Osteoblast (primary cell): ENCODE measurements around the gene RALGDS. TPM values are rescaled to one million over a fixed set of nuclear protein-coding genes. Genes with fewer than 3 reads are reported as not detected.

Experiments used
- DNase-seq: peaks from one replicate; pipeline ENCODE4 v3.0.0; 2011; ENCODE audit warnings: low spot score, mixed read lengths; ENCODE audit not compliant: insufficient read length; ENCODE audit errors: missing footprints
- H2AFZ ChIP-seq: 2 replicates; pipeline ENCODE4 v1.6.0; 2011; ENCODE audit warnings: mild to moderate bottlenecking, low read length
- H3K27ac ChIP-seq: 2 replicates; pipeline ENCODE4 v1.5.1; 2011; ENCODE audit warnings: mild to moderate bottlenecking, low read depth, low read length, moderate library complexity
- H3K27me3 ChIP-seq: 2 replicates; pipeline ENCODE4 v1.6.0; 2012; ENCODE audit warnings: mild to moderate bottlenecking, control low read depth, inconsistent platforms, low read length, moderate library complexity; ENCODE audit not compliant: insufficient read depth
- H3K36me3 ChIP-seq: 2 replicates; pipeline ENCODE4 v1.5.1; 2011; ENCODE audit warnings: mild to moderate bottlenecking, low read length, control low read depth, moderate library complexity; ENCODE audit not compliant: insufficient read depth
- H3K4me1 ChIP-seq: 2 replicates; pipeline ENCODE4 v1.5.1; 2011; ENCODE audit warnings: mild to moderate bottlenecking, low read length, control low read depth, moderate library complexity; ENCODE audit not compliant: insufficient read depth
- H3K4me2 ChIP-seq: 2 replicates; pipeline ENCODE4 v1.6.0; 2011; ENCODE audit warnings: mild to moderate bottlenecking, low read length; ENCODE audit not compliant: insufficient read depth
- H3K4me3 ChIP-seq: fragments of 200-600 bp; sonication (generic); 3 replicates; pipeline ENCODE4 v1.5.1; 2012; ENCODE audit warnings: mild to moderate bottlenecking, low read length, inconsistent platforms; ENCODE audit not compliant: insufficient read depth
- H3K79me2 ChIP-seq: 2 replicates; pipeline ENCODE4 v1.6.0; 2012; ENCODE audit warnings: mild to moderate bottlenecking, low read length, control low read depth, inconsistent platforms; ENCODE audit not compliant: insufficient read depth
- H3K9me3 ChIP-seq: 2 replicates; pipeline ENCODE4 v1.5.1; 2011; ENCODE audit warnings: low read depth, low read length, control low read depth
- H4K20me1 ChIP-seq: 2 replicates; pipeline ENCODE4 v1.6.0; 2012; ENCODE audit warnings: mild to moderate bottlenecking, low read length, control low read depth; ENCODE audit not compliant: insufficient read depth
- total RNA-seq: library from RNA; depleted of rRNA; stranded (reverse); fragments of >200 nt; gene quantifications from 2 replicates; pipeline ENCODE4 v1.2.3, GENCODE V29; 2012
- TF ChIP-seq, protein P1 (sequence below): IDR thresholded peaks from 2 replicates; pipeline ENCODE4 v1.5.1; 2011; ENCODE audit warnings: mild to moderate bottlenecking, low read depth, low read length, moderate library complexity; ENCODE audit errors: extremely low read depth

Gene RALGDS
- total RNA-seq, 1 donor, result 11.2 TPM

DNA sequence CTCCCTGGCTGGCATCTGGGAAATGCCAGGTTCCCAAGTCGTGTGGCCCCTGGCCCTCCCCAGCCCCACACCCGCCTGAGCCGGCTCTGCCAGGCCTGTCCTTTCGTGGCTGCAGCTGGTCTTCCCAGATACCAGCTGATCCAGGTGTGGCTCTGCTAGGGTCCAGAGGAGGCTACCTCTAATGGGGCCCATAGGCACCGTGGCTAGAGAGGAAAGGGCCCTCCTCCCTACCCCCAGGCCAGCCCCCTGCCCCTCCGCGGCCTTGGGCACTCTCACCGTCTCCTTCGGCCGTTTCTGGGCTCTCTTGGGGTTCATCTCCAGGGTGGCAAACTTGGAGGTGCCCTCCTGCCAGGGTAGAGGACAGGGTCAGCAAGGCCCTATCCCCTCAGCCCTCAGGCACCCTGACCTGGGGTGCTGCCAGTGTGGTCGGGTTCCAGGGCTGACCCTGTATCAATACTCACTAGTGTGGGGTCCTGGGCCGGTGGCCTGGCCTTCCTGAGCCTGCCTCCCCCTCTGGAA, 17.0 kb downstream of the RALGDS start:
- Histone ChIP-seq H3K4me3 (no peak overlapping the region), H3K36me3 (peaks cover 39% of the 10 kb centered on the region), H3K79me2 (no peaks in the 10 kb centered on the region), H3K4me2 (no peak overlapping the region), H2AFZ (no peak overlapping the region), H3K4me1 (no peaks in the 10 kb centered on the region), H3K9me3 (no peaks in the 10 kb centered on the region), H3K27me3 (no peaks in the 10 kb centered on the region), H4K20me1 (peaks cover 13% of the 10 kb centered on the region), H3K27ac (no peak overlapping the region)
- DNase-seq, result peak; percentile 61
- TF ChIP-seq, protein P1, sequence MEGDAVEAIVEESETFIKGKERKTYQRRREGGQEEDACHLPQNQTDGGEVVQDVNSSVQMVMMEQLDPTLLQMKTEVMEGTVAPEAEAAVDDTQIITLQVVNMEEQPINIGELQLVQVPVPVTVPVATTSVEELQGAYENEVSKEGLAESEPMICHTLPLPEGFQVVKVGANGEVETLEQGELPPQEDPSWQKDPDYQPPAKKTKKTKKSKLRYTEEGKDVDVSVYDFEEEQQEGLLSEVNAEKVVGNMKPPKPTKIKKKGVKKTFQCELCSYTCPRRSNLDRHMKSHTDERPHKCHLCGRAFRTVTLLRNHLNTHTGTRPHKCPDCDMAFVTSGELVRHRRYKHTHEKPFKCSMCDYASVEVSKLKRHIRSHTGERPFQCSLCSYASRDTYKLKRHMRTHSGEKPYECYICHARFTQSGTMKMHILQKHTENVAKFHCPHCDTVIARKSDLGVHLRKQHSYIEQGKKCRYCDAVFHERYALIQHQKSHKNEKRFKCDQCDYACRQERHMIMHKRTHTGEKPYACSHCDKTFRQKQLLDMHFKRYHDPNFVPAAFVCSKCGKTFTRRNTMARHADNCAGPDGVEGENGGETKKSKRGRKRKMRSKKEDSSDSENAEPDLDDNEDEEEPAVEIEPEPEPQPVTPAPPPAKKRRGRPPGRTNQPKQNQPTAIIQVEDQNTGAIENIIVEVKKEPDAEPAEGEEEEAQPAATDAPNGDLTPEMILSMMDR, result no peak

DNA sequence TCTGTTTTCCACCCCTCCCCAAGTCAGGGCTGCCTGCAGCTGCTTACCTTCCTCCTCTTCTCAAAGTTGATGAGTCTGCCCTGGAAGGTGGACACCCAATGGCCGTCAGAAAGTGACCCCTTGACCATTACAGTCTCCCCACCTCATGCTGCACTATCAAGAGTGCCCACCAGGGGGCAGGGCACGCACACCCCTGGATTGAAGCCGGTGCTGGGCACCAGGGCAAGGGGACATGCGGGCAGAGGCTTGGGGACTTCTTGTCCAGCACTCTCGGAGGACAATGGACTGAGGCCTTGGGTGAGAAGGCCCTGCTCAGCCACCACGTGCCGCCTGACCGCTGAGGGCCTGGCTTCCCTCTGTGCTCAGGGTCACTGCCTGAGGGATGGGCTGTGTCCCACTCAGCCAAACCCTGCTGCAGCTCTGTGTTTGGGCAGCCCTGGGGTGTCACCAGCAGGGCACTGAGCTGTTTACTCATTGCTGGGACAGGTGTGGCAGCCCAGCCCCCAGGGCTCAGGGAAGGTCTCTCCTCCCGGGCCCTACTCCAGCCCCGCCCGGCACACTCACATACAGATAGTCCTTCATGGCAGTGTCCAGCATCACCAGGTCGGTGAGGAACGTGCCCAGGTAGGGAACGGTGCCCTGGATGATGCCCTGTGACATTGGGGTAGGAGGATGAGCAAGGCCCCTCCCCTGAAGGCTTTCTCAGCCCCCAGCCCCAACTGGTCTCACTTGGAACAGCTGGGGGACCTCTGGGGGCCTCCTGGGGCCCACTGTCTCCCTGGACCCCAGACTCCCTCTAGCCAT, 17.7 kb downstream of the RALGDS start:
- TF ChIP-seq, protein P1, result peak; percentile 92
- Histone ChIP-seq H2AFZ (no peak overlapping the region), H3K36me3 (peaks cover 40% of the 10 kb centered on the region), H3K4me3 (no peak overlapping the region), H3K27ac (no peak overlapping the region), H3K9me3 (no peaks in the 10 kb centered on the region), H3K4me2 (no peak overlapping the region), H3K79me2 (no peaks in the 10 kb centered on the region), H4K20me1 (peaks cover 13% of the 10 kb centered on the region), H3K4me1 (no peaks in the 10 kb centered on the region), H3K27me3 (no peaks in the 10 kb centered on the region)
- DNase-seq, result peak; percentile 98

DNA sequence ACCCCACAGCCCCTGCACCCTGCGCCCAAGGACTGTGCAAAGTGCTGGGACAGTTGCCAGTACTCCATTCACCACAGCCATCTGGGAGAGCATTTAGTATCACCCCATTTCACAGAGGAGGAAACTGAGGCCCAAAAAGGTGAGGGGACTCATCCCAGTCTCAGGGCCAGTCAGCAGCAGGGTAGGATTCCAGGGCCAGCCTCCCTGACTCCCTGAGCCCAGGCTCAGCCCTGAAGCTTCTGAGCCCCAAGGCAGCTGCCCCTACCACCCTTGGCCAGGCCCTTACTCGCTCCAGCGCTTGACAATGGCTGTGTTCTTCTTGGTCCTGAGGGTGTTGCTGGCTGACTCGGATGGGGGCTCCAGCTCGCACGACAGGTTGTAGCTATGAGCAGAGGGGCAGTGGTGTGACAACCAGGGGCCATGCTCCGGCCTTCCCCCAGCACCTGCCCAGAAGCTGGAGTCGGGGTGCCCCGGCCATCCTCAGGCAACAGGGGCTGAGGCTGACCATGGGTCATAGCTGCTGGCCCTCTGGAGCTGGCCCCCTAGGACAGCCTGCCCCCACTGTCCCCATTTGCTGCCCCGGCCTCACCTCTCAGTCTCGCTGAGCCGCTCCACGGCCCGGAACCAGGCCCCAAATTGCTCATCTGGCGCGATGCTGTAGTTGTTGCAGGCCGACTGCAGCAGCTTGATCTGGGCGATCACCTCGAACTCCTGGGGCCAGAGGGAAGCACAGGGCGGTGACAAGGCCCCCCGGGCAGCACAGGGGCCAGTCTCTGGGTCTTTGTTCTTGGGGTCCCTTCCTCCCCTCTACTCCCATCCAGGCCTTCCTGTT, 18.6 kb downstream of the RALGDS start:
- no peaks in the 10 kb centered on the region for H3K79me2 ChIP-seq
- H3K4me2 ChIP-seq, result no peak overlapping the region
- H3K4me1 ChIP-seq, result no peaks in the 10 kb centered on the region
- no peaks in the 10 kb centered on the region for H3K9me3 ChIP-seq
- H3K36me3 ChIP-seq, result peaks cover 40% of the 10 kb centered on the region
- DNase-seq, result peak; percentile 80
- no peak overlapping the region for H2AFZ ChIP-seq
- TF ChIP-seq, protein P1, result no peak
- no peak overlapping the region for H3K4me3 ChIP-seq
- no peak overlapping the region for H3K27ac ChIP-seq
- H4K20me1 ChIP-seq, result peaks cover 13% of the 10 kb centered on the region
- no peaks in the 10 kb centered on the region for H3K27me3 ChIP-seq
